ENCODE results near the gene ILDR2. TPM values are rescaled to one million over a fixed set of nuclear protein-coding genes. Genes with fewer than 3 reads are reported as not detected.

The ILDR2 gene
- polyA plus RNA-seq, 1 of the 3 experiments (the other 2 are of a cell fraction), result 0.05 TPM

GRCh38 chr1:166952002-166952746 is 23.2 kb downstream of the ILDR2 start:
- Histone ChIP-seq H3K4me1 (ENCODE audit: control insufficient read depth in 1 of 2, insufficient read depth in 2 of 2, low read depth in 1 of 2, low read length in 1 of 2) (peaks cover 0 to 4% of the 10 kb centered on the region in 2 experiments; a peak in 1 of 4 replicates), H3K27ac (ENCODE audit: low read depth in 2 of 2, low read length in 1 of 2) (no peak overlapping the region), H3K27me3 (ENCODE audit: insufficient read depth) (peaks cover 20% of the 10 kb centered on the region; the same call in 1 of the 2 replicates), H3K9ac (no peak overlapping the region), H4K20me1 (ENCODE audit: insufficient read depth) (no peaks in the 10 kb centered on the region), H3K9me2 (no peaks in the 10 kb centered on the region), H3K4me3 (ENCODE audit: low read depth in 2 of 2, low read length in 1 of 2) (no peak overlapping the region), H3F3A (replicated peaks; ENCODE audit: insufficient read depth) (no peaks in the 10 kb centered on the region), H2AFZ (ENCODE audit: low read depth) (no peak overlapping the region), H3K79me2 (ENCODE audit: insufficient read depth) (no peaks in the 10 kb centered on the region), H3K36me3 (replicated peaks in 1 of 2; ENCODE audit: control insufficient read depth in 1 of 2, insufficient read depth in 2 of 2, low read length in 1 of 2) (no peaks in the 10 kb centered on the region), H3K9me3 (no peaks in the 10 kb centered on the region), H3K4me2 (no peak overlapping the region)
- TF ChIP-seq JUND (IDR thresholded peaks at IDR 0.05), result no peak
- TF ChIP-seq POLR2AphosphoS5 (IDR thresholded peaks at IDR 0.05; ENCODE audit: low read depth, low read length), result no peak
- TF ChIP-seq, protein P1, sequence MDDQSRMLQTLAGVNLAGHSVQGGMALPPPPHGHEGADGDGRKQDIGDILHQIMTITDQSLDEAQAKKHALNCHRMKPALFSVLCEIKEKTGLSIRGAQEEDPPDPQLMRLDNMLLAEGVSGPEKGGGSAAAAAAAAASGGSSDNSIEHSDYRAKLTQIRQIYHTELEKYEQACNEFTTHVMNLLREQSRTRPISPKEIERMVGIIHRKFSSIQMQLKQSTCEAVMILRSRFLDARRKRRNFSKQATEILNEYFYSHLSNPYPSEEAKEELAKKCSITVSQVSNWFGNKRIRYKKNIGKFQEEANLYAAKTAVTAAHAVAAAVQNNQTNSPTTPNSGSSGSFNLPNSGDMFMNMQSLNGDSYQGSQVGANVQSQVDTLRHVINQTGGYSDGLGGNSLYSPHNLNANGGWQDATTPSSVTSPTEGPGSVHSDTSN (IDR thresholded peaks at IDR 0.05), result no peak
- no peak for TF ChIP-seq ELF1 (IDR thresholded peaks at IDR 0.05)
- no peak for TF ChIP-seq SMC3 (IDR thresholded peaks at IDR 0.05; ENCODE audit: low read depth, low read length)
- no peak for TF ChIP-seq TEAD4 (IDR thresholded peaks at IDR 0.05; ENCODE audit: borderline replicate concordance, insufficient read depth)
- TF ChIP-seq NRF1 (IDR thresholded peaks at IDR 0.05; ENCODE audit: low read depth, low read length), result no peak
- TF ChIP-seq, protein P2, sequence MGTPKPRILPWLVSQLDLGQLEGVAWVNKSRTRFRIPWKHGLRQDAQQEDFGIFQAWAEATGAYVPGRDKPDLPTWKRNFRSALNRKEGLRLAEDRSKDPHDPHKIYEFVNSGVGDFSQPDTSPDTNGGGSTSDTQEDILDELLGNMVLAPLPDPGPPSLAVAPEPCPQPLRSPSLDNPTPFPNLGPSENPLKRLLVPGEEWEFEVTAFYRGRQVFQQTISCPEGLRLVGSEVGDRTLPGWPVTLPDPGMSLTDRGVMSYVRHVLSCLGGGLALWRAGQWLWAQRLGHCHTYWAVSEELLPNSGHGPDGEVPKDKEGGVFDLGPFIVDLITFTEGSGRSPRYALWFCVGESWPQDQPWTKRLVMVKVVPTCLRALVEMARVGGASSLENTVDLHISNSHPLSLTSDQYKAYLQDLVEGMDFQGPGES (IDR thresholded peaks at IDR 0.05; ENCODE audit: low read depth, low read length), result no peak
- no peak for TF ChIP-seq CHD2 (IDR thresholded peaks at IDR 0.05; ENCODE audit: low read length, partially characterized antibody)
- TF ChIP-seq YY1 (IDR thresholded peaks at IDR 0.05; ENCODE audit: low read depth), result no peak
- TF ChIP-seq FOSL2 (IDR thresholded peaks at IDR 0.05; ENCODE audit: borderline replicate concordance, low read depth), result no peak
- TF ChIP-seq USF1 (IDR thresholded peaks at IDR 0.05; ENCODE audit: borderline replicate concordance, low read depth), result no peak
- TF ChIP-seq, protein P3, sequence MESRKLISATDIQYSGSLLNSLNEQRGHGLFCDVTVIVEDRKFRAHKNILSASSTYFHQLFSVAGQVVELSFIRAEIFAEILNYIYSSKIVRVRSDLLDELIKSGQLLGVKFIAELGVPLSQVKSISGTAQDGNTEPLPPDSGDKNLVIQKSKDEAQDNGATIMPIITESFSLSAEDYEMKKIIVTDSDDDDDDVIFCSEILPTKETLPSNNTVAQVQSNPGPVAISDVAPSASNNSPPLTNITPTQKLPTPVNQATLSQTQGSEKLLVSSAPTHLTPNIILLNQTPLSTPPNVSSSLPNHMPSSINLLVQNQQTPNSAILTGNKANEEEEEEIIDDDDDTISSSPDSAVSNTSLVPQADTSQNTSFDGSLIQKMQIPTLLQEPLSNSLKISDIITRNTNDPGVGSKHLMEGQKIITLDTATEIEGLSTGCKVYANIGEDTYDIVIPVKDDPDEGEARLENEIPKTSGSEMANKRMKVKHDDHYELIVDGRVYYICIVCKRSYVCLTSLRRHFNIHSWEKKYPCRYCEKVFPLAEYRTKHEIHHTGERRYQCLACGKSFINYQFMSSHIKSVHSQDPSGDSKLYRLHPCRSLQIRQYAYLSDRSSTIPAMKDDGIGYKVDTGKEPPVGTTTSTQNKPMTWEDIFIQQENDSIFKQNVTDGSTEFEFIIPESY (IDR thresholded peaks at IDR 0.05; ENCODE audit: borderline replicate concordance, low read depth), result no peak
- no peak for DNase-seq
- 13% methylated on average over 4 of the region's 4 CpGs for WGBS (ENCODE audit: low lambda C conversion rate)
- CTCF ChIA-PET, result no interaction called here
- POLR2A ChIA-PET, result no interaction called here
